DOHH2 (cell line): ENCODE data around the gene TUBE1.

Experiments used
- H3F3A ChIP-seq: fragments of 200-600 bp; sonication (generic), shearing (Covaris generic); 2 replicates; pipeline ENCODE4 v1.6.0; 2016; ENCODE audit warnings: antibody characterized with exemption, mild to moderate bottlenecking; ENCODE audit not compliant: control insufficient read depth, insufficient read depth
- H3K27ac ChIP-seq: fragments of 200-600 bp; sonication (generic); 2 replicates; pipeline ENCODE4 v1.5.1; 2014; ENCODE audit warnings: low read depth, mild to moderate bottlenecking, low read length, moderate library complexity
- H3K27me3 ChIP-seq: fragments of 200-600 bp; sonication (generic); 2 replicates; pipeline ENCODE4 v1.6.1; 2014; ENCODE audit warnings: mild to moderate bottlenecking, low read length, mixed read lengths; ENCODE audit not compliant: control insufficient read depth
- H3K36me3 ChIP-seq: fragments of 200-600 bp; sonication (generic); 2 replicates; pipeline ENCODE4 v1.6.1; 2014; ENCODE audit warnings: mild to moderate bottlenecking, low read length, moderate library complexity, mixed read lengths; ENCODE audit not compliant: control insufficient read depth
- H3K4me1 ChIP-seq: fragments of 200-600 bp; sonication (generic); 2 replicates; pipeline ENCODE4 v1.6.1; 2014; ENCODE audit warnings: mild to moderate bottlenecking, low read length, mixed read lengths; ENCODE audit not compliant: control insufficient read depth
- H3K4me2 ChIP-seq: fragments of 200-600 bp; sonication (generic); 2 replicates; pipeline ENCODE4 v1.6.0; 2014; ENCODE audit warnings: mild to moderate bottlenecking, low read length, moderate library complexity
- H3K4me3 ChIP-seq: fragments of 200-600 bp; sonication (generic); 2 replicates; pipeline ENCODE4 v1.5.1; 2014; ENCODE audit warnings: mild to moderate bottlenecking, low read length, mixed read lengths
- H3K79me2 ChIP-seq: fragments of 200-600 bp; sonication (generic); 2 replicates; pipeline ENCODE4 v1.6.1; 2014; ENCODE audit warnings: mild to moderate bottlenecking, low read length, mixed read lengths; ENCODE audit not compliant: control insufficient read depth
- H3K9me2 ChIP-seq: fragments of 200-600 bp; sonication (generic); replicated peaks from 2 replicates; pipeline ENCODE4 v1.6.1; 2014; ENCODE audit warnings: mild to moderate bottlenecking, low read length, mixed read lengths; ENCODE audit not compliant: control insufficient read depth
- H3K9me3 ChIP-seq: fragments of 200-600 bp; sonication (generic); 2 replicates; pipeline ENCODE4 v1.6.1; 2014; ENCODE audit warnings: antibody characterized with exemption, low read length, mixed read lengths; ENCODE audit not compliant: control insufficient read depth, insufficient read depth
- H4K20me1 ChIP-seq: fragments of 200-600 bp; sonication (generic); 2 replicates; pipeline ENCODE4 v1.6.0; 2014; ENCODE audit warnings: low read depth, mild to moderate bottlenecking, antibody characterized with exemption, low read length, moderate library complexity; ENCODE audit not compliant: control insufficient read depth, insufficient read depth
- EZH2phosphoT487 ChIP-seq: fragments of 200-600 bp; sonication (generic); IDR thresholded peaks from 2 replicates; pipeline ENCODE4 v1.6.1; 2017; ENCODE audit warnings: borderline replicate concordance, mild to moderate bottlenecking, antibody characterized with exemption, low read length, moderate library complexity, mixed read lengths
- TF ChIP-seq, protein P1 (sequence below): fragments of 200-600 bp; sonication (generic); IDR thresholded peaks from one replicate; pipeline ENCODE4 v1.5.1; 2014; ENCODE audit warnings: antibody characterized with exemption, mild to moderate bottlenecking, low read depth, low read length; ENCODE audit not compliant: poor library complexity, severe bottlenecking

Gene TUBE1

GRCh38 chr6:112033791-112034615, 53.3 kb downstream of the TUBE1 start:
- Histone ChIP-seq H3K36me3 (no peaks in the 10 kb centered on the region), H3K4me3 (no peak overlapping the region), H4K20me1 (no peaks in the 10 kb centered on the region), H3K4me2 (no peak overlapping the region), H3K9me2 (no peaks in the 10 kb centered on the region), H3K4me1 (no peaks in the 10 kb centered on the region), H3F3A (no peaks in the 10 kb centered on the region), H3K79me2 (no peaks in the 10 kb centered on the region), H3K27ac (no peak overlapping the region), H3K9me3 (no peaks in the 10 kb centered on the region), H3K27me3 (peaks cover 5% of the 10 kb centered on the region; the same call in 1 of the 2 replicates)
- TF ChIP-seq, protein P1, sequence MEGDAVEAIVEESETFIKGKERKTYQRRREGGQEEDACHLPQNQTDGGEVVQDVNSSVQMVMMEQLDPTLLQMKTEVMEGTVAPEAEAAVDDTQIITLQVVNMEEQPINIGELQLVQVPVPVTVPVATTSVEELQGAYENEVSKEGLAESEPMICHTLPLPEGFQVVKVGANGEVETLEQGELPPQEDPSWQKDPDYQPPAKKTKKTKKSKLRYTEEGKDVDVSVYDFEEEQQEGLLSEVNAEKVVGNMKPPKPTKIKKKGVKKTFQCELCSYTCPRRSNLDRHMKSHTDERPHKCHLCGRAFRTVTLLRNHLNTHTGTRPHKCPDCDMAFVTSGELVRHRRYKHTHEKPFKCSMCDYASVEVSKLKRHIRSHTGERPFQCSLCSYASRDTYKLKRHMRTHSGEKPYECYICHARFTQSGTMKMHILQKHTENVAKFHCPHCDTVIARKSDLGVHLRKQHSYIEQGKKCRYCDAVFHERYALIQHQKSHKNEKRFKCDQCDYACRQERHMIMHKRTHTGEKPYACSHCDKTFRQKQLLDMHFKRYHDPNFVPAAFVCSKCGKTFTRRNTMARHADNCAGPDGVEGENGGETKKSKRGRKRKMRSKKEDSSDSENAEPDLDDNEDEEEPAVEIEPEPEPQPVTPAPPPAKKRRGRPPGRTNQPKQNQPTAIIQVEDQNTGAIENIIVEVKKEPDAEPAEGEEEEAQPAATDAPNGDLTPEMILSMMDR, result no peak
- no peak for TF ChIP-seq EZH2phosphoT487

GRCh38 chr6:112032728-112033127, 54.6 kb downstream of the TUBE1 start:
- Histone ChIP-seq H3F3A (no peaks in the 10 kb centered on the region), H3K36me3 (no peaks in the 10 kb centered on the region), H3K4me3 (no peak overlapping the region), H3K27ac (no peak overlapping the region), H3K79me2 (no peaks in the 10 kb centered on the region), H4K20me1 (no peaks in the 10 kb centered on the region), H3K4me2 (no peak overlapping the region), H3K9me2 (no peaks in the 10 kb centered on the region), H3K4me1 (peaks cover 7% of the 10 kb centered on the region), H3K27me3 (peaks cover 5% of the 10 kb centered on the region; the same call in 1 of the 2 replicates), H3K9me3 (no peaks in the 10 kb centered on the region)
- TF ChIP-seq, protein P1, result no peak
- no peak for TF ChIP-seq EZH2phosphoT487

DNA sequence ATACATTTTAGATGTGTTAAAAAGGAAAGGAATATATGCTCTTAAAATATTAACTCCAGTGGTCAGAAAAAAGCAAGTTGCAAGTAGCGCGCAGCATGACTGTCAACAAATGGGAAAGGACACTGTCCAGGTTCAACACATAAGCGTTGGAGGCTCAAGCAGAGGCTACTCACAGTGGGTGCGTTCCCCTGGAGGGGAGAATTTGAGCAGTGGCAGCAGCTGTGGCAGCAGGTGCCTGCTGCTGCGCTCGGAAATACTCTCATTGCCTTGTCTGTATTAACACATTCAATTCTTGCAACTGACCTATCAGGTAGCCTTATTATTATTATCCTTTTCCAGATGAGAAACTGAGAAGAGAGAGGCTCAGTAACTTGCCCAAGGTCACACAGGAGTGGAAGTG, 55.3 kb downstream of the TUBE1 start:
- H3K4me3 ChIP-seq, result no peak overlapping the region
- H4K20me1 ChIP-seq, result no peaks in the 10 kb centered on the region
- H3F3A ChIP-seq, result no peaks in the 10 kb centered on the region
- no peak overlapping the region for H3K27ac ChIP-seq
- no peaks in the 10 kb centered on the region for H3K79me2 ChIP-seq
- H3K9me3 ChIP-seq, result no peaks in the 10 kb centered on the region
- no peak overlapping the region for H3K4me2 ChIP-seq
- no peak for TF ChIP-seq EZH2phosphoT487
- TF ChIP-seq, protein P1, result no peak
- no peaks in the 10 kb centered on the region for H3K9me2 ChIP-seq
- peaks cover 5% of the 10 kb centered on the region; the same call in 1 of the 2 replicates for H3K27me3 ChIP-seq
- H3K36me3 ChIP-seq, result no peaks in the 10 kb centered on the region
- peaks cover 9% of the 10 kb centered on the region for H3K4me1 ChIP-seq
